Keratinocyte (primary cell): ENCODE measurements around the gene SEC14L3. TPM values are rescaled to one million over a fixed set of nuclear protein-coding genes. Genes with fewer than 3 reads are reported as not detected.

Source experiments
- DNase-seq: peaks from one replicate; pipeline ENCODE4 v3.0.0-alpha.2; 2011; ENCODE audit warnings: low read depth, missing footprints, low spot score
- FAIRE-seq: peaks from 2 replicates; lab custom pipeline; 2011; peaks lifted over from hg19 to GRCh38; lab: Jason Lieb, UNC
- H2AFZ ChIP-seq: 2 replicates; pipeline ENCODE4 v1.6.0; 2012; ENCODE audit warnings: low read length, control low read depth, inconsistent platforms; ENCODE audit not compliant: control insufficient read depth
- H3K27ac ChIP-seq: 2 replicates; pipeline ENCODE4 v1.5.1; 2011; ENCODE audit warnings: low read length; ENCODE audit not compliant: control insufficient read depth, insufficient read depth
- H3K27me3 ChIP-seq: 3 replicates; pipeline ENCODE4 v1.6.0; 2011; ENCODE audit warnings: low read length; ENCODE audit not compliant: control insufficient read depth, insufficient read depth; ENCODE audit errors: extremely low read depth
- H3K36me3 ChIP-seq, 2 experiments: 2 replicates in 1 of 2; 3 replicates in 1 of 2; pipeline ENCODE4 v1.5.1; 2011; ENCODE audit warnings: low read length in 2 of 2, mild to moderate bottlenecking in 1 of 2; ENCODE audit not compliant: control insufficient read depth in 2 of 2, insufficient read depth in 2 of 2; ENCODE audit errors: extremely low read depth in 1 of 2
- H3K4me1 ChIP-seq: 3 replicates; pipeline ENCODE4 v1.5.1; 2011; ENCODE audit warnings: low read length; ENCODE audit not compliant: control insufficient read depth, insufficient read depth; ENCODE audit errors: extremely low read depth
- H3K4me2 ChIP-seq: 3 replicates; pipeline ENCODE4 v1.6.0; 2011; ENCODE audit warnings: low read depth, low read length; ENCODE audit not compliant: control insufficient read depth, insufficient read depth; ENCODE audit errors: extremely low read depth
- H3K4me3 ChIP-seq, 3 experiments: fragments of 200-600 bp in 1 of 3; sonication (generic) in 1 of 3; 2 replicates in 2 of 3; 3 replicates in 1 of 3; pipeline ENCODE4 v1.5.1; 2011 to 2016; ENCODE audit warnings: low read length in 3 of 3, mild to moderate bottlenecking in 3 of 3, control low read depth in 2 of 3, inconsistent platforms in 1 of 3, low read depth in 1 of 3, mixed read lengths in 1 of 3, mixed run types in 1 of 3, moderate library complexity in 1 of 3; ENCODE audit not compliant: control insufficient read depth in 2 of 3, insufficient read depth in 2 of 3; ENCODE audit errors: extremely low read depth in 1 of 3
- H3K79me2 ChIP-seq: 2 replicates; pipeline ENCODE4 v1.6.0; 2012; ENCODE audit warnings: low read length; ENCODE audit not compliant: control insufficient read depth, insufficient read depth
- H3K9ac ChIP-seq: 3 replicates; pipeline ENCODE4 v1.6.0; 2011; ENCODE audit warnings: low read length; ENCODE audit not compliant: control insufficient read depth, insufficient read depth; ENCODE audit errors: extremely low read depth
- H3K9me1 ChIP-seq: 3 replicates; pipeline ENCODE4 v1.6.0; 2011; ENCODE audit warnings: low read length; ENCODE audit not compliant: control insufficient read depth, insufficient read depth; ENCODE audit errors: extremely low read depth
- H3K9me3 ChIP-seq: 2 replicates; pipeline ENCODE4 v1.5.1; 2012; ENCODE audit warnings: low read depth, low read length; ENCODE audit not compliant: control insufficient read depth
- H4K20me1 ChIP-seq: 3 replicates; pipeline ENCODE4 v1.6.0; 2011; ENCODE audit warnings: low read length; ENCODE audit not compliant: control insufficient read depth, insufficient read depth; ENCODE audit errors: extremely low read depth
- CTCF ChIP-seq, 3 experiments: IDR thresholded peaks in 1 of 3; conservative IDR thresholded peaks in 1 of 3; optimal IDR thresholded peaks in 1 of 3; 2 replicates in 2 of 3; 3 replicates in 1 of 3; pipeline versions ENCODE3 to v1.5.1; 2011; ENCODE audit warnings: low read length in 3 of 3, mild to moderate bottlenecking in 3 of 3, moderate library complexity in 2 of 3, control low read depth in 1 of 3, inconsistent platforms in 1 of 3; ENCODE audit not compliant: insufficient read depth in 2 of 3; ENCODE audit errors: extremely low read depth in 1 of 3
- EZH2 ChIP-seq: IDR thresholded peaks from one replicate; pipeline ENCODE4 v1.6.1; 2012; ENCODE audit warnings: inconsistent platforms, mild to moderate bottlenecking, low read length, moderate library complexity
- dilution Hi-C: fragments of 300-500 bp; cut with MboI; formaldehyde crosslinking; loops from one replicate; pipeline ENCODE4 v1.7.0; 2020; ENCODE audit warnings: low sequenced_read_pairs; ENCODE audit not compliant: extremely low pct_ligation_motif_present
- polyA plus RNA-seq, 5 experiments: library from polyadenylated mRNA; depleted of rRNA in 3 of 5; stranded (reverse) in 3 of 5; stranded (forward) in 1 of 5; unstranded in 1 of 5; fragments of >200 nt; gene quantifications; 1 replicate in 1 of 5; 2 replicates in 3 of 5; 3 replicates in 1 of 5; pipeline versions ENCODE4 v1.2.1 to v1.2.3, GENCODE V29; 2011 to 2012; ENCODE audit warnings: missing spikeins in 2 of 5, low read depth in 1 of 5, low replicate concordance in 1 of 5

Gene SEC14L3
- polyA plus RNA-seq, 1 donor (not counting 4 experiments of a cell fraction or from before 2014, with no cell fraction given) = not detected

DNA sequence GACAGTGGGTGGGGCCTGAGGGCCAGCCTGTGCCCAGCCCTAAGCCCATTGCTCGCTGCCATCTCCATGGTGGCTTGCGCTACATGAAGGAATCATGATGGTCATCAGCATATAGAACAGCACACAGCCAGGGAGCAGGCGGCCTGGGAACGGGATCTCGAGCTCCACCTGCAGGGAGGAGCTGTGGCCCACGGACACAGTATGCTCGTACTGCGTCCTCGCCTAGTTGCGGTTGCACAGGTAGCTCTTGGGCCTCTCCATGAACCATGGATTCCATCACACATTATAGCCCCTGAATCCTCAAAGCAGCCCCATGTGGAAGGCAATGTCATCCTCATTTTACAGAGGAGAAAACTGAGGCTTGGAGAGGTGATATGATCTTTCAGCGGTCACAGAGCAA, 18.6 kb upstream of the SEC14L3 start:
- Histone ChIP-seq H3K4me2 (no peak overlapping the region), H3K4me1 (no peaks in the 10 kb centered on the region), H3K9me3 (no peaks in the 10 kb centered on the region), H4K20me1 (no peaks in the 10 kb centered on the region), H3K79me2 (no peaks in the 10 kb centered on the region), H3K9me1 (no peaks in the 10 kb centered on the region), H2AFZ (no peak overlapping the region), H3K4me3 (no peak overlapping the region), H3K36me3 (no peaks in the 10 kb centered on the region), H3K27ac (no peak overlapping the region), H3K9ac (no peak overlapping the region), H3K27me3 (peaks cover 10% of the 10 kb centered on the region)
- TF ChIP-seq EZH2 (no peak), CTCF (optimal IDR thresholded peaks at IDR 0.05 in 1 of 3, IDR thresholded peaks at IDR 0.05 in 1 of 3, conservative IDR thresholded peaks at IDR 0.05 in 1 of 3; ENCODE audit: extremely low read depth in 1 of 3, insufficient read depth in 2 of 3, low read length in 3 of 3) (peak in 1 of 3 experiments; percentile 22)
- DNase-seq (no peak), FAIRE-seq (no peak)
- dilution Hi-C loops = no loop called here

DNA sequence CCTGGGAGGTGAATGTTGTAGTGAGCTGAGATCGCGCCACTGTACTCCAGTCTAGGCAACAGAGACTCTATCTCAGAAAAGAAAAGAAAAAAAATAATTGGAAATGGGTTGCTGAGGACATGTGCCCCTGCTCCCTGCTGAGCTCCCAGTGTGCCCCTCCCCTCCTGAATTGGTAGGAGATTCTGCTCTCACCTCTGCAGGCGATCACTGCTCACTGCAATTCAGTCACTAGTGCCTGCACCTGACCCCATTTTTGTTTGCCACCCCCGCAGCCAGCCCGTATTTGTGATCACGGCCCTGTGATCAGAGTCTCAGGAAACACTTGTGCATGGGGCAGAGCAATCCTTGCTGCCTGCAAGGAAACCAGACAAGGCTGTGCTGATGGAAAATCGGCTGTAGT, 16.3 kb upstream of the SEC14L3 start:
- FAIRE-seq = no peak
- Histone ChIP-seq H3K9me1 (no peaks in the 10 kb centered on the region), H3K4me2 (no peak overlapping the region), H2AFZ (no peak overlapping the region), H3K9me3 (no peaks in the 10 kb centered on the region), H3K27me3 (peaks cover 10% of the 10 kb centered on the region), H4K20me1 (no peaks in the 10 kb centered on the region), H3K9ac (no peak overlapping the region), H3K36me3 (no peaks in the 10 kb centered on the region), H3K79me2 (no peaks in the 10 kb centered on the region), H3K27ac (no peak overlapping the region), H3K4me1 (no peaks in the 10 kb centered on the region), H3K4me3 (no peak overlapping the region)
- dilution Hi-C loops = no loop called here
- TF ChIP-seq EZH2 (no peak), CTCF (optimal IDR thresholded peaks at IDR 0.05 in 1 of 3, IDR thresholded peaks at IDR 0.05 in 1 of 3, conservative IDR thresholded peaks at IDR 0.05 in 1 of 3; ENCODE audit: extremely low read depth in 1 of 3, insufficient read depth in 2 of 3, low read length in 3 of 3) (no peak)
- DNase-seq = no peak
